Measurements from ENCODE around the gene B4GALNT3. TPM values are rescaled to one million over a fixed set of nuclear protein-coding genes. Genes with fewer than 3 reads are reported as not detected.

The B4GALNT3 gene
- total and polyA plus RNA-seq, 10 of the 15 experiments (the other 5 are each of a cell fraction or from before 2014, with no cell fraction given): 0.05 to 4.2 (median 2.7) TPM; not detected in 1

GRCh38 chr12:572532-572899, 112.8 kb downstream of the B4GALNT3 start:
- CTCF ChIA-PET: interaction anchor here (0.6 to 5.2 kb wide), 3 partner anchors 243 to 1029 kb away, joined by 3 to 50 read pairs (median 3); no protein-coding TSS in a partner anchor

More at GRCh38 chr12:572532-572899, 112.8 kb downstream of the B4GALNT3 start:
- no peaks in the 10 kb centered on the region for H3K79me2 ChIP-seq (ENCODE audit: control insufficient read depth, insufficient read depth, low read length)
- DNase-seq (ENCODE audit: low read depth, low spot score): no peak
- ChIA-PET RAD21 (ENCODE audit: unreplicated experiment) (interaction anchor here (0.6 to 1.1 kb wide), 5 partner anchors 20 to 242 kb away, joined by 3 to 4 read pairs (median 3); no protein-coding TSS in a partner anchor), SMC1A (ENCODE audit: uncharacterized antibody, unreplicated experiment) (interaction anchor here (1.5 kb wide), 1 partner anchor 180 kb away, joined by 3 read pairs; the partner anchor contains the start of gene WNK1), POLR2A (interaction anchor here (0.6 to 0.7 kb wide), 4 partner anchors 21 to 376 kb away, joined by 4 to 7 read pairs (median 6); no protein-coding TSS in a partner anchor)
- 81% methylated on average over 3 of the region's 3 CpGs for WGBS (ENCODE audit: insufficient coverage, insufficient replicate concordance, low lambda C conversion rate, missing lambda C conversion rate)
- BruUV-seq (replicated peaks): no TSS peak
- H2AFZ ChIP-seq (ENCODE audit: control insufficient read depth, low read depth, low read length): no peak overlapping the region
- H3K9me3 ChIP-seq (replicated peaks; ENCODE audit: control insufficient read depth, insufficient read depth, low read length): no peaks in the 10 kb centered on the region
- H3K4me3 ChIP-seq: no peak overlapping the region
- no peak overlapping the region for H3K9ac ChIP-seq (ENCODE audit: control insufficient read depth, insufficient read depth, low read length)
- H3K36me3 ChIP-seq (ENCODE audit: control insufficient read depth in 2 of 2, insufficient read depth in 2 of 2, low read length in 1 of 2): no peaks in the 10 kb centered on the region
- H3K27ac ChIP-seq (ENCODE audit: control insufficient read depth, insufficient read depth): no peak overlapping the region
- TF ChIP-seq BCL3 (IDR thresholded peaks at IDR 0.05; ENCODE audit: borderline replicate concordance, insufficient read depth, low read depth, low read length, poor library complexity, severe bottlenecking) (no peak), ZNF384 (IDR thresholded peaks at IDR 0.05; ENCODE audit: borderline replicate concordance, low read depth, low read length) (no peak), ZBED1 (IDR thresholded peaks at IDR 0.05; ENCODE audit: borderline replicate concordance) (no peak), TCF3 (IDR thresholded peaks at IDR 0.05; ENCODE audit: borderline replicate concordance, insufficient read depth, low read depth, low read length) (no peak), EED (IDR thresholded peaks at IDR 0.05; ENCODE audit: low read depth) (no peak), CHD2 (IDR thresholded peaks at IDR 0.05; ENCODE audit: borderline replicate concordance, low read depth, low read length) (no peak), YBX1 (IDR thresholded peaks at IDR 0.05) (no peak), PML (IDR thresholded peaks at IDR 0.05; ENCODE audit: low read length) (no peak)
- TF ChIP-seq, protein P1, sequence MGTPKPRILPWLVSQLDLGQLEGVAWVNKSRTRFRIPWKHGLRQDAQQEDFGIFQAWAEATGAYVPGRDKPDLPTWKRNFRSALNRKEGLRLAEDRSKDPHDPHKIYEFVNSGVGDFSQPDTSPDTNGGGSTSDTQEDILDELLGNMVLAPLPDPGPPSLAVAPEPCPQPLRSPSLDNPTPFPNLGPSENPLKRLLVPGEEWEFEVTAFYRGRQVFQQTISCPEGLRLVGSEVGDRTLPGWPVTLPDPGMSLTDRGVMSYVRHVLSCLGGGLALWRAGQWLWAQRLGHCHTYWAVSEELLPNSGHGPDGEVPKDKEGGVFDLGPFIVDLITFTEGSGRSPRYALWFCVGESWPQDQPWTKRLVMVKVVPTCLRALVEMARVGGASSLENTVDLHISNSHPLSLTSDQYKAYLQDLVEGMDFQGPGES (IDR thresholded peaks at IDR 0.05): no peak
- ATAC-seq: no peak
- intact Hi-C loops (cut with micrococcal nuclease; ENCODE audit: unreplicated experiment): no loop called here
- no peaks in the 10 kb centered on the region for H4K20me1 ChIP-seq (ENCODE audit: control insufficient read depth, insufficient read depth)
- H3K4me2 ChIP-seq (ENCODE audit: control insufficient read depth, insufficient read depth): no peak overlapping the region
- no peak for FAIRE-seq
- H3K27me3 ChIP-seq (replicated peaks in 1 of 2; ENCODE audit: control insufficient read depth in 2 of 2, insufficient read depth in 2 of 2, low read length in 1 of 2): no peaks in the 10 kb centered on the region
- in situ Hi-C loops (cut with MboI): no loop called here
- peaks cover 10% of the 10 kb centered on the region for H3K4me1 ChIP-seq (ENCODE audit: control insufficient read depth, insufficient read depth, low read length)

All from GM12878 (cell line).